H1 (cell line): ENCODE measurements around the gene LSM6. TPM values are rescaled to one million over a fixed set of nuclear protein-coding genes. Genes with fewer than 3 reads are reported as not detected.

Experiments used
- CTCF ChIA-PET: fragments of 300-600 bp; sonication (Branson Sonifier 250); formaldehyde crosslinking; loops from one replicate; lab custom pipeline; 2021; ENCODE audit not compliant: partially characterized antibody; lab: Charles Lee
- POLR2A ChIA-PET: fragments of 300-600 bp; sonication (Branson Sonifier 250); formaldehyde crosslinking; loops from one replicate; lab custom pipeline; 2021; ENCODE audit warnings: inconsistent platforms; ENCODE audit not compliant: partially characterized antibody; lab: Charles Lee
- DNase-seq, 2 experiments: peaks; one replicate each; pipeline versions ENCODE4 v3.0.0 to v3.0.0-alpha.2; 2010 to 2022; ENCODE audit warnings: low spot score in 2 of 2, low read depth in 1 of 2, mixed read lengths in 1 of 2
- FAIRE-seq: peaks from 2 replicates; lab custom pipeline; 2011; peaks lifted over from hg19 to GRCh38; lab: Jason Lieb, UNC
- H2AFZ ChIP-seq: 2 replicates; pipeline ENCODE4 v1.8.1; 2012; ENCODE audit warnings: low read length, inconsistent platforms
- H2AK5ac ChIP-seq: 2 replicates; pipeline ENCODE4 v1.6.1; 2013; ENCODE audit warnings: low read depth, low read length
- H2BK120ac ChIP-seq: replicated peaks from 2 replicates; pipeline ENCODE3; 2013; ENCODE audit warnings: low read depth, low read length, inconsistent platforms
- H2BK12ac ChIP-seq: 2 replicates; pipeline ENCODE4 v1.6.1; 2013; ENCODE audit warnings: low read depth, low read length
- H2BK15ac ChIP-seq: 2 replicates; pipeline ENCODE4 v1.6.1; 2013; ENCODE audit warnings: low read length
- H2BK20ac ChIP-seq: 2 replicates; pipeline ENCODE4 v1.6.1; 2013; ENCODE audit warnings: low read length
- H2BK5ac ChIP-seq: 2 replicates; pipeline ENCODE4 v1.6.1; 2013; ENCODE audit warnings: low read depth, low read length
- H3K14ac ChIP-seq: 2 replicates; pipeline ENCODE4 v1.6.1; 2013; ENCODE audit warnings: inconsistent platforms; ENCODE audit not compliant: insufficient read length
- H3K18ac ChIP-seq: 2 replicates; pipeline ENCODE4 v1.6.1; 2013; ENCODE audit warnings: low read length; ENCODE audit errors: extremely low read depth
- H3K23ac ChIP-seq: 2 replicates; pipeline ENCODE4 v1.6.1; 2013; ENCODE audit warnings: inconsistent platforms; ENCODE audit not compliant: insufficient read length
- H3K23me2 ChIP-seq: 2 replicates; pipeline ENCODE4 v1.6.1; 2013; ENCODE audit warnings: low read depth, low read length
- H3K27ac ChIP-seq: 2 replicates; pipeline ENCODE4 v1.6.1; 2011; ENCODE audit warnings: low read depth, low read length, inconsistent platforms
- H3K27me3 ChIP-seq, 4 experiments: replicated peaks in 1 of 4; 1 replicate in 1 of 4; 2 replicates in 3 of 4; pipeline versions ENCODE4 v1.6.1 to v1.8.1; 2011 to 2013; ENCODE audit warnings: low read length in 3 of 4, mild to moderate bottlenecking in 3 of 4, inconsistent platforms in 2 of 4, mixed read lengths in 2 of 4, moderate library complexity in 1 of 4; ENCODE audit not compliant: control insufficient read depth in 3 of 4, insufficient read depth in 3 of 4; ENCODE audit errors: extremely low read depth in 1 of 4
- H3K36me3 ChIP-seq, 4 experiments: 2 replicates each; pipeline versions ENCODE4 v1.6.1 to v1.8.1; 2011 to 2013; ENCODE audit warnings: mild to moderate bottlenecking in 4 of 4, low read length in 3 of 4, moderate library complexity in 2 of 4, control low read depth in 1 of 4, inconsistent platforms in 1 of 4; ENCODE audit not compliant: insufficient read depth in 4 of 4, control insufficient read depth in 2 of 4
- H3K4ac ChIP-seq: replicated peaks from 2 replicates; pipeline ENCODE3; 2013; ENCODE audit warnings: low read length, low read depth, mixed read lengths, inconsistent platforms; ENCODE audit not compliant: insufficient read length
- H3K4me1 ChIP-seq, 4 experiments: replicated peaks in 1 of 4; 1 replicate in 1 of 4; 2 replicates in 3 of 4; pipeline versions ENCODE4 v1.6.1 to v1.8.1; 2011 to 2013; ENCODE audit warnings: low read length in 3 of 4, inconsistent platforms in 2 of 4, mixed read lengths in 1 of 4; ENCODE audit not compliant: insufficient read depth in 4 of 4, control insufficient read depth in 3 of 4
- H3K4me2 ChIP-seq, 2 experiments: 2 replicates each; pipeline versions ENCODE4 v1.6.1 to v1.8.1; 2011 to 2013; ENCODE audit warnings: low read depth in 2 of 2, low read length in 2 of 2, control low read depth in 1 of 2, inconsistent platforms in 1 of 2, mild to moderate bottlenecking in 1 of 2; ENCODE audit not compliant: insufficient read depth in 1 of 2
- H3K4me3 ChIP-seq, 4 experiments: fragments of 200-600, 300-600 bp in 1 of 4; sonication (generic), shearing (Covaris generic), sonication (Bioruptor Twin) in 1 of 4; 2 replicates each; pipeline versions ENCODE4 v1.5.1 to v1.8.1; 2011 to 2016; ENCODE audit warnings: low read length in 4 of 4, low read depth in 3 of 4, control low read depth in 2 of 4, inconsistent platforms in 2 of 4, mild to moderate bottlenecking in 2 of 4, mixed read lengths in 1 of 4, moderate library complexity in 1 of 4; ENCODE audit not compliant: insufficient read depth in 2 of 4; ENCODE audit errors: extremely low read depth in 1 of 4
- H3K56ac ChIP-seq: replicated peaks from 2 replicates; pipeline ENCODE3; 2013; ENCODE audit warnings: low read depth, mild to moderate bottlenecking, mixed read lengths, low read length, inconsistent platforms; ENCODE audit not compliant: insufficient read length
- H3K79me1 ChIP-seq: 2 replicates; pipeline ENCODE4 v1.6.1; 2013; ENCODE audit warnings: low read depth, low read length, control low read depth
- H3K79me2 ChIP-seq, 2 experiments: 2 replicates each; pipeline versions ENCODE4 v1.6.1 to v1.8.1; 2012 to 2013; ENCODE audit warnings: low read length in 2 of 2, mild to moderate bottlenecking in 2 of 2, inconsistent platforms in 1 of 2; ENCODE audit not compliant: insufficient read depth in 2 of 2, control insufficient read depth in 1 of 2
- H3K9ac ChIP-seq, 4 experiments: replicated peaks in 1 of 4; 1 replicate in 1 of 4; 2 replicates in 3 of 4; pipeline versions ENCODE4 v1.6.1 to v1.8.1; 2011 to 2013; ENCODE audit warnings: low read depth in 3 of 4, low read length in 3 of 4, control low read depth in 2 of 4, mild to moderate bottlenecking in 2 of 4, moderate library complexity in 2 of 4, inconsistent platforms in 1 of 4; ENCODE audit errors: extremely low read depth in 1 of 4
- H3K9me3 ChIP-seq, 2 experiments: 2 replicates each; pipeline versions ENCODE4 v1.6.1 to v1.8.1; 2012 to 2013; ENCODE audit warnings: mild to moderate bottlenecking in 2 of 2, moderate library complexity in 2 of 2, control low read depth in 1 of 2, inconsistent platforms in 1 of 2, low read depth in 1 of 2, low read length in 1 of 2, mixed read lengths in 1 of 2; ENCODE audit not compliant: insufficient read depth in 2 of 2
- H4K20me1 ChIP-seq, 2 experiments: replicated peaks in 1 of 2; 2 replicates each; pipeline versions ENCODE3 to v1.8.1; 2011 to 2013; ENCODE audit warnings: inconsistent platforms in 2 of 2, low read length in 2 of 2, mild to moderate bottlenecking in 1 of 2; ENCODE audit not compliant: insufficient read depth in 2 of 2, control insufficient read depth in 1 of 2
- H4K5ac ChIP-seq: 2 replicates; pipeline ENCODE4 v1.6.1; 2013; ENCODE audit warnings: low read length, low read depth, mixed read lengths, inconsistent platforms; ENCODE audit not compliant: insufficient read length
- H4K8ac ChIP-seq: 2 replicates; pipeline ENCODE4 v1.8.0; 2013; ENCODE audit warnings: mild to moderate bottlenecking, moderate library complexity, low read length, inconsistent platforms; ENCODE audit not compliant: insufficient read depth; ENCODE audit errors: extremely low read depth
- H4K91ac ChIP-seq: replicated peaks from 2 replicates; pipeline ENCODE3; 2013; ENCODE audit warnings: low read length, mixed read lengths, inconsistent platforms; ENCODE audit not compliant: insufficient read length
- CBX8 ChIP-seq: fragments of 300-800, 300-1000 bp; sonication (generic); IDR thresholded peaks from 2 replicates; pipeline ENCODE4 v1.7.1; 2016; ENCODE audit warnings: low read depth, low read length, borderline replicate concordance
- CEBPB ChIP-seq: IDR thresholded peaks from 2 replicates; pipeline ENCODE4 v1.6.1; 2012; ENCODE audit warnings: low read depth, low read length
- GTF2F1 ChIP-seq: IDR thresholded peaks from 2 replicates; pipeline ENCODE4 v1.6.1; 2012; ENCODE audit warnings: low read depth, low read length, improper control_type of control experiment, borderline replicate concordance
- HDAC6 ChIP-seq: IDR thresholded peaks from one replicate; pipeline ENCODE4 v1.7.1; 2012; ENCODE audit warnings: low read depth, mild to moderate bottlenecking, inconsistent platforms, low read length, moderate library complexity
- JUN ChIP-seq: IDR thresholded peaks from 2 replicates; pipeline ENCODE4 v1.6.1; 2011; ENCODE audit warnings: low read depth, mild to moderate bottlenecking, improper control_type of control experiment, low read length
- JUND ChIP-seq: IDR thresholded peaks from 2 replicates; pipeline ENCODE4 v1.6.1; 2011; ENCODE audit warnings: mild to moderate bottlenecking, improper control_type of control experiment, low read length
- KDM1A ChIP-seq: fragments of 200-600, 300-600 bp; sonication (generic); IDR thresholded peaks from 2 replicates; pipeline ENCODE4 v1.7.1; 2016; ENCODE audit warnings: mild to moderate bottlenecking, low read length, borderline replicate concordance
- KDM4A ChIP-seq: IDR thresholded peaks from one replicate; pipeline ENCODE4 v1.7.1; 2012; ENCODE audit warnings: low read depth, mild to moderate bottlenecking, moderate library complexity, low read length, inconsistent platforms; ENCODE audit not compliant: severe bottlenecking
- MAX ChIP-seq: IDR thresholded peaks from 2 replicates; pipeline ENCODE4 v1.6.1; 2012; ENCODE audit warnings: inconsistent platforms
- POLR2A ChIP-seq, 2 experiments: IDR thresholded peaks; 1 replicate in 1 of 2; 2 replicates in 1 of 2; pipeline ENCODE4 v1.6.1; 2011; ENCODE audit warnings: low read depth in 2 of 2, low read length in 2 of 2, mild to moderate bottlenecking in 2 of 2; ENCODE audit errors: control extremely low read depth in 1 of 2
- RAD21 ChIP-seq, 2 experiments: IDR thresholded peaks in 1 of 2; conservative IDR thresholded peaks in 1 of 2; 2 replicates each; pipeline ENCODE4 v1.6.1; 2011; ENCODE audit warnings: low read depth in 2 of 2, low read length in 2 of 2, improper control_type of control experiment in 1 of 2, inconsistent platforms in 1 of 2, mild to moderate bottlenecking in 1 of 2, moderate library complexity in 1 of 2
- SAP30 ChIP-seq: fragments of 300-600 bp; sonication (generic); IDR thresholded peaks from 2 replicates; pipeline ENCODE4 v1.7.1; 2012; ENCODE audit warnings: low read length, moderate library complexity, mild to moderate bottlenecking, inconsistent platforms; ENCODE audit not compliant: insufficient read depth, insufficient replicate concordance
- SIN3A ChIP-seq, 2 experiments: IDR thresholded peaks in 1 of 2; conservative IDR thresholded peaks in 1 of 2; 2 replicates each; pipeline ENCODE4 v1.6.1; 2011 to 2012; ENCODE audit warnings: low read length in 2 of 2, improper control_type of control experiment in 1 of 2, low read depth in 1 of 2, mild to moderate bottlenecking in 1 of 2
- SP2 ChIP-seq: IDR thresholded peaks from 2 replicates; pipeline ENCODE4 v1.6.1; 2012; ENCODE audit warnings: mild to moderate bottlenecking, low read length, inconsistent platforms
- WGBS, 2 experiments: shearing (Covaris generic) in 1 of 2; methylation state at CpG; one replicate each; pipeline versions ENCODE4 v1.1.6 to v1.1.7; 2013 to 2015; ENCODE audit warnings: low lambda C conversion rate in 2 of 2, mixed read lengths in 2 of 2, inconsistent platforms in 1 of 2, low coverage in 1 of 2, missing lambda C conversion rate in 1 of 2; ENCODE audit not compliant: insufficient replicate concordance in 2 of 2, insufficient coverage in 1 of 2, insufficient read length in 1 of 2; ENCODE audit errors: extremely low coverage in 1 of 2, missing lambda C conversion rate in 1 of 2; 5-methylcytosine and 5-hydroxymethylcytosine counted together
- polyA plus RNA-seq, 7 experiments: library from polyadenylated mRNA; depleted of rRNA in 3 of 7; stranded (reverse) in 5 of 7; unstranded in 2 of 7; fragments of >200 nt in 5 of 7; fragments of 200-250 nt in 2 of 7; gene quantifications; 1 replicate in 5 of 7; 2 replicates in 1 of 7; 4 replicates in 1 of 7; pipeline versions ENCODE4 v1.2.1 to v1.2.3, GENCODE V29; 2011 to 2013; ENCODE audit warnings: missing spikeins in 2 of 7, mixed read lengths in 2 of 7
- total RNA-seq: library from RNA; stranded (reverse); fragmentation: NEBNext Ultra II Directional; extraction: Animal tissue kit (Norgen Biotek cat#: 25700); gene quantifications from 2 replicates; pipeline ENCODE4 v1.2.1, GENCODE V29; 2021

Gene LSM6
- total and polyA plus RNA-seq, 2 of the 8 experiments (the other 6 are each of a cell fraction or from before 2014, with no cell fraction given), result 40.2 to 63.4 TPM

GRCh38 chr4:146212781-146213180, 37.3 kb downstream of the LSM6 start:
- POLR2A ChIA-PET, result no interaction called here
- no peaks in the 10 kb centered on the region for H3K9me3 ChIP-seq
- no peak overlapping the region for H3K4me2 ChIP-seq
- no peak overlapping the region for H2AK5ac ChIP-seq
- no peak overlapping the region for H2BK15ac ChIP-seq
- no peak overlapping the region for H3K4ac ChIP-seq
- no peak overlapping the region for H4K91ac ChIP-seq
- H3K14ac ChIP-seq, result no peak overlapping the region
- no peaks in the 10 kb centered on the region for H3K79me1 ChIP-seq
- no peak for DNase-seq
- H4K8ac ChIP-seq, result no peak overlapping the region
- no peak overlapping the region for H3K9ac ChIP-seq
- H3K23ac ChIP-seq, result no peak overlapping the region
- no peak overlapping the region for H2BK120ac ChIP-seq
- WGBS, 2 experiments, result 92% methylated on average over 9 of the region's 9 CpGs; no CpG with 5 or more reads in 1 of the 2 experiments
- no peaks in the 10 kb centered on the region for H3K36me3 ChIP-seq
- no peak overlapping the region for H2BK12ac ChIP-seq
- TF ChIP-seq CBX8 (no peak), POLR2A (IDR thresholded peaks at IDR 0.05; ENCODE audit: control extremely low read depth in 1 of 2, low read depth in 2 of 2, low read length in 2 of 2) (no peak), JUND (no peak), SP2 (no peak), JUN (no peak), MAX (no peak), SIN3A (conservative IDR thresholded peaks at IDR 0.05 in 1 of 2, IDR thresholded peaks at IDR 0.05 in 1 of 2; ENCODE audit: low read depth in 1 of 2, low read length in 2 of 2) (no peak), HDAC6 (no peak), SAP30 (no peak), KDM1A (no peak), KDM4A (no peak), GTF2F1 (no peak), CEBPB (no peak), RAD21 (IDR thresholded peaks at IDR 0.05 in 1 of 2, conservative IDR thresholded peaks at IDR 0.05 in 1 of 2; ENCODE audit: low read depth in 2 of 2, low read length in 2 of 2) (no peak)
- TF ChIP-seq, all 59 proteins: peak for 0
- Histone ChIP-seq H2AFZ (no peak overlapping the region), H3K23me2 (no peaks in the 10 kb centered on the region), H3K18ac (no peak overlapping the region), H3K56ac (no peak overlapping the region), H3K27me3 (no peaks in the 10 kb centered on the region), H3K27ac (no peak overlapping the region), H2BK20ac (no peak overlapping the region), H4K5ac (no peak overlapping the region), H2BK5ac (no peak overlapping the region), H3K4me3 (no peak overlapping the region), H4K20me1 (no peaks in the 10 kb centered on the region), H3K79me2 (no peaks in the 10 kb centered on the region), H3K4me1 (no peaks in the 10 kb centered on the region)
- FAIRE-seq, result no peak
- CTCF ChIA-PET, result interaction anchor here (1.0 kb wide), 1 partner anchor 26 kb away, joined by 3 read pairs; no protein-coding TSS in a partner anchor
